ENCODE data around the gene MAFF. TPM values are rescaled to one million over a fixed set of nuclear protein-coding genes. Genes with fewer than 3 reads are reported as not detected.
A peak's percentile ranks its signal among the peaks of the same experiment; 100 is the strongest.

MAFF gene
- total and polyA plus RNA-seq, 2 donors = 3.4 to 13.0 TPM

GRCh38 chr22:38218661-38219622 is 17.1 kb downstream of the MAFF start:
- peaks cover 3 to 30% of the 10 kb centered on the region in 2 donors for H3K4me1 ChIP-seq (ENCODE audit: control insufficient read depth in 2 of 2, insufficient read depth in 2 of 2, low read length in 2 of 2)
- H3K27me3 ChIP-seq (ENCODE audit: control insufficient read depth in 2 of 2, insufficient read depth in 1 of 2, low read length in 1 of 2) = peaks cover 2 to 15% of the 10 kb centered on the region in 2 donors
- H3K27ac ChIP-seq (ENCODE audit: low read depth in 1 of 2, low read length in 1 of 2) = peak overlapping the region; percentile 62 to 68
- H3K4me3 ChIP-seq (ENCODE audit: low read length in 2 of 2) = no peak overlapping the region
- peaks cover 0 to 9% of the 10 kb centered on the region in 2 donors for H3K36me3 ChIP-seq (ENCODE audit: control insufficient read depth in 2 of 2, insufficient read depth in 2 of 2, low read length in 1 of 2)
- peak in 1 of 9 donors; percentile 18 for DNase-seq (ENCODE audit: low read depth in 6 of 9, low spot score in 9 of 9)
- H3K9me3 ChIP-seq (ENCODE audit: control insufficient read depth in 2 of 2, insufficient read depth in 1 of 2, low read length in 1 of 2) = peaks cover 0 to 1% of the 10 kb centered on the region in 2 donors
- 93% methylated on average over 25 of the region's 25 CpGs for WGBS

GRCh38 chr22:38219632-38220031 is 17.8 kb downstream of the MAFF start:
- peaks cover 0 to 1% of the 10 kb centered on the region in 2 donors for H3K9me3 ChIP-seq (ENCODE audit: control insufficient read depth in 2 of 2, insufficient read depth in 1 of 2, low read length in 1 of 2)
- DNase-seq (ENCODE audit: low read depth in 6 of 9, low spot score in 9 of 9) = no peak
- no peak overlapping the region for H3K4me3 ChIP-seq (ENCODE audit: low read length in 2 of 2)
- peaks cover 0 to 25% of the 10 kb centered on the region in 2 donors for H3K4me1 ChIP-seq (ENCODE audit: control insufficient read depth in 2 of 2, insufficient read depth in 2 of 2, low read length in 2 of 2)
- WGBS = 91% methylated on average over 10 of the region's 10 CpGs
- peak overlapping the region in 1 of 2 donors; percentile 36 for H3K27ac ChIP-seq (ENCODE audit: low read depth in 1 of 2, low read length in 1 of 2)
- H3K27me3 ChIP-seq (ENCODE audit: control insufficient read depth in 2 of 2, insufficient read depth in 1 of 2, low read length in 1 of 2) = peaks cover 0 to 9% of the 10 kb centered on the region in 2 donors
- peaks cover 0 to 11% of the 10 kb centered on the region in 2 donors for H3K36me3 ChIP-seq (ENCODE audit: control insufficient read depth in 2 of 2, insufficient read depth in 2 of 2, low read length in 1 of 2)

GRCh38 chr22:38220163-38220562 is 18.4 kb downstream of the MAFF start:
- H3K4me1 ChIP-seq (ENCODE audit: control insufficient read depth in 2 of 2, insufficient read depth in 2 of 2, low read length in 2 of 2) = peaks cover 0 to 20% of the 10 kb centered on the region in 2 donors
- WGBS = 97% methylated on average over 8 of the region's 8 CpGs

GRCh38 chr22:38220653-38221386 is 19.0 kb downstream of the MAFF start:
- H3K9me3 ChIP-seq (ENCODE audit: control insufficient read depth in 2 of 2, insufficient read depth in 1 of 2, low read length in 1 of 2) = peaks cover 0 to 1% of the 10 kb centered on the region in 2 donors
- no peak for DNase-seq (ENCODE audit: low read depth in 6 of 9, low spot score in 9 of 9)
- 96% methylated on average over 22 of the region's 22 CpGs for WGBS
- H3K27me3 ChIP-seq (ENCODE audit: control insufficient read depth in 2 of 2, insufficient read depth in 1 of 2, low read length in 1 of 2) = no peaks in the 10 kb centered on the region
- H3K4me1 ChIP-seq (ENCODE audit: control insufficient read depth in 2 of 2, insufficient read depth in 2 of 2, low read length in 2 of 2) = peaks cover 0 to 19% of the 10 kb centered on the region in 2 donors
- no peak overlapping the region for H3K4me3 ChIP-seq (ENCODE audit: low read length in 2 of 2)
- peaks cover 4 to 17% of the 10 kb centered on the region in 2 donors for H3K36me3 ChIP-seq (ENCODE audit: control insufficient read depth in 2 of 2, insufficient read depth in 2 of 2, low read length in 1 of 2)
- no peak overlapping the region for H3K27ac ChIP-seq (ENCODE audit: low read depth in 1 of 2, low read length in 1 of 2)

More at GRCh38 chr22:38220163-38220562, 18.4 kb downstream of the MAFF start:
- peaks cover 0 to 4% of the 10 kb centered on the region in 2 donors for H3K27me3 ChIP-seq (ENCODE audit: control insufficient read depth in 2 of 2, insufficient read depth in 1 of 2, low read length in 1 of 2)
- H3K9me3 ChIP-seq (ENCODE audit: control insufficient read depth in 2 of 2, insufficient read depth in 1 of 2, low read length in 1 of 2) = peaks cover 0 to 1% of the 10 kb centered on the region in 2 donors
- no peak overlapping the region for H3K27ac ChIP-seq (ENCODE audit: low read depth in 1 of 2, low read length in 1 of 2)
- DNase-seq (ENCODE audit: low read depth in 6 of 9, low spot score in 9 of 9) = no peak
- H3K36me3 ChIP-seq (ENCODE audit: control insufficient read depth in 2 of 2, insufficient read depth in 2 of 2, low read length in 1 of 2) = peaks cover under 1 to 17% of the 10 kb centered on the region in 2 donors
- H3K4me3 ChIP-seq (ENCODE audit: low read length in 2 of 2) = no peak overlapping the region

GRCh38 chr22:38221407-38221806 is 19.6 kb downstream of the MAFF start:
- H3K4me1 ChIP-seq (ENCODE audit: control insufficient read depth in 2 of 2, insufficient read depth in 2 of 2, low read length in 2 of 2) = peaks cover 0 to 19% of the 10 kb centered on the region in 2 donors
- peaks cover 0 to 1% of the 10 kb centered on the region in 2 donors for H3K9me3 ChIP-seq (ENCODE audit: control insufficient read depth in 2 of 2, insufficient read depth in 1 of 2, low read length in 1 of 2)
- H3K4me3 ChIP-seq (ENCODE audit: low read length in 2 of 2) = no peak overlapping the region
- no peak for DNase-seq (ENCODE audit: low read depth in 6 of 9, low spot score in 9 of 9)
- WGBS = 95% methylated on average over 22 of the region's 22 CpGs
- peaks cover 4 to 19% of the 10 kb centered on the region in 2 donors for H3K36me3 ChIP-seq (ENCODE audit: control insufficient read depth in 2 of 2, insufficient read depth in 2 of 2, low read length in 1 of 2)
- H3K27ac ChIP-seq (ENCODE audit: low read depth in 1 of 2, low read length in 1 of 2) = no peak overlapping the region
- no peaks in the 10 kb centered on the region for H3K27me3 ChIP-seq (ENCODE audit: control insufficient read depth in 2 of 2, insufficient read depth in 1 of 2, low read length in 1 of 2)

GRCh38 chr22:38221908-38222796 is 20.4 kb downstream of the MAFF start:
- H3K36me3 ChIP-seq (ENCODE audit: control insufficient read depth in 2 of 2, insufficient read depth in 2 of 2, low read length in 1 of 2) = peaks cover 4 to 22% of the 10 kb centered on the region in 2 donors
- H3K4me1 ChIP-seq (ENCODE audit: control insufficient read depth in 2 of 2, insufficient read depth in 2 of 2, low read length in 2 of 2) = peaks cover 0 to 19% of the 10 kb centered on the region in 2 donors
- no peak overlapping the region for H3K4me3 ChIP-seq (ENCODE audit: low read length in 2 of 2)
- no peaks in the 10 kb centered on the region for H3K27me3 ChIP-seq (ENCODE audit: control insufficient read depth in 2 of 2, insufficient read depth in 1 of 2, low read length in 1 of 2)
- peaks cover 0 to 1% of the 10 kb centered on the region in 2 donors for H3K9me3 ChIP-seq (ENCODE audit: control insufficient read depth in 2 of 2, insufficient read depth in 1 of 2, low read length in 1 of 2)
- no peak for DNase-seq (ENCODE audit: low read depth in 6 of 9, low spot score in 9 of 9)
- no peak overlapping the region for H3K27ac ChIP-seq (ENCODE audit: low read depth in 1 of 2, low read length in 1 of 2)
- 94% methylated on average over 25 of the region's 25 CpGs for WGBS

GRCh38 chr22:38222797-38223119 is 21.0 kb downstream of the MAFF start:
- DNase-seq (ENCODE audit: low read depth in 6 of 9, low spot score in 9 of 9) = no peak
- no peaks in the 10 kb centered on the region for H3K27me3 ChIP-seq (ENCODE audit: control insufficient read depth in 2 of 2, insufficient read depth in 1 of 2, low read length in 1 of 2)
- 83% methylated on average over 8 of the region's 8 CpGs for WGBS
- peaks cover 0 to 1% of the 10 kb centered on the region in 2 donors for H3K9me3 ChIP-seq (ENCODE audit: control insufficient read depth in 2 of 2, insufficient read depth in 1 of 2, low read length in 1 of 2)
- no peak overlapping the region for H3K27ac ChIP-seq (ENCODE audit: low read depth in 1 of 2, low read length in 1 of 2)
- peaks cover 7 to 28% of the 10 kb centered on the region in 2 donors for H3K36me3 ChIP-seq (ENCODE audit: control insufficient read depth in 2 of 2, insufficient read depth in 2 of 2, low read length in 1 of 2)
- no peak overlapping the region for H3K4me3 ChIP-seq (ENCODE audit: low read length in 2 of 2)
- H3K4me1 ChIP-seq (ENCODE audit: control insufficient read depth in 2 of 2, insufficient read depth in 2 of 2, low read length in 2 of 2) = peaks cover 0 to 19% of the 10 kb centered on the region in 2 donors

GRCh38 chr22:38223289-38223960 is 21.6 kb downstream of the MAFF start:
- Histone ChIP-seq H3K4me3 (ENCODE audit: low read length in 2 of 2) (no peak overlapping the region), H3K4me1 (ENCODE audit: control insufficient read depth in 2 of 2, insufficient read depth in 2 of 2, low read length in 2 of 2) (peaks cover 0 to 14% of the 10 kb centered on the region in 2 donors), H3K27ac (ENCODE audit: low read depth in 1 of 2, low read length in 1 of 2) (no peak overlapping the region), H3K9me3 (ENCODE audit: control insufficient read depth in 2 of 2, insufficient read depth in 1 of 2, low read length in 1 of 2) (peaks cover 0 to 1% of the 10 kb centered on the region in 2 donors), H3K36me3 (ENCODE audit: control insufficient read depth in 2 of 2, insufficient read depth in 2 of 2, low read length in 1 of 2) (peaks cover 7 to 28% of the 10 kb centered on the region in 2 donors), H3K27me3 (ENCODE audit: control insufficient read depth in 2 of 2, insufficient read depth in 1 of 2, low read length in 1 of 2) (no peaks in the 10 kb centered on the region)
- peak in 2 of 9 donors; percentile 37 to 38 for DNase-seq (ENCODE audit: low read depth in 6 of 9, low spot score in 9 of 9)
- WGBS = 78% methylated on average over 12 of the region's 12 CpGs

Measured in thymus (tissue), 11 donors.